Fibroblast of lung (primary cell): Measurements from ENCODE around the gene TAF11L12. TPM values are rescaled to one million over a fixed set of nuclear protein-coding genes. Genes with fewer than 3 reads are reported as not detected.
"Not testable (repeated sequence)": the region's sequence is repeated elsewhere in the genome, so short reads cannot be mapped to it uniquely, and the experiment has no call there.

Experiments used
- DNase-seq, 2 donors: peaks; one replicate each; pipeline versions ENCODE4 v3.0.0 to v3.0.0-alpha.2; 2010; ENCODE audit warnings: low read depth in 2 of 2
- H2AFZ ChIP-seq: 2 replicates; pipeline ENCODE4 v1.5.1; 2012; ENCODE audit warnings: low read length, control low read depth, inconsistent platforms
- H3K27ac ChIP-seq: 2 replicates; pipeline ENCODE4 v1.5.1; 2011; ENCODE audit warnings: low read length, control low read depth; ENCODE audit not compliant: insufficient read depth
- H3K27me3 ChIP-seq: 2 replicates; pipeline ENCODE4 v1.5.1; 2011; ENCODE audit warnings: mild to moderate bottlenecking, low read length; ENCODE audit not compliant: control insufficient read depth, insufficient read depth
- H3K36me3 ChIP-seq: 2 replicates; pipeline ENCODE4 v1.5.1; 2011; ENCODE audit warnings: low read length; ENCODE audit not compliant: control insufficient read depth, insufficient read depth
- H3K4me1 ChIP-seq: 2 replicates; pipeline ENCODE4 v1.5.1; 2011; ENCODE audit warnings: low read length; ENCODE audit not compliant: control insufficient read depth, insufficient read depth; ENCODE audit errors: extremely low read depth
- H3K4me2 ChIP-seq: 2 replicates; pipeline ENCODE4 v1.5.1; 2011; ENCODE audit warnings: low read length, control low read depth; ENCODE audit not compliant: insufficient read depth; ENCODE audit errors: extremely low read depth
- H3K4me3 ChIP-seq, 4 experiments: fragments of 200-600 bp in 1 of 4; sonication (generic) in 1 of 4; replicated peaks in 1 of 4; 2 replicates each; pipeline ENCODE4 v1.5.1; 2011 to 2016; ENCODE audit warnings: low read length in 4 of 4, low read depth in 3 of 4, mild to moderate bottlenecking in 3 of 4, control low read depth in 2 of 4, inconsistent platforms in 1 of 4, mixed read lengths in 1 of 4; ENCODE audit not compliant: insufficient read depth in 1 of 4; ENCODE audit errors: control extremely low read depth in 1 of 4
- H3K79me2 ChIP-seq: 2 replicates; pipeline ENCODE4 v1.5.1; 2012; ENCODE audit warnings: mild to moderate bottlenecking, low read length, inconsistent platforms; ENCODE audit not compliant: control insufficient read depth, insufficient read depth
- H3K9ac ChIP-seq: 2 replicates; pipeline ENCODE4 v1.5.1; 2011; ENCODE audit warnings: mild to moderate bottlenecking, low read length, control low read depth; ENCODE audit not compliant: insufficient read depth
- H3K9me3 ChIP-seq: 2 replicates; pipeline ENCODE4 v1.5.1; 2012; ENCODE audit warnings: low read depth, low read length; ENCODE audit not compliant: control insufficient read depth, insufficient read depth
- H4K20me1 ChIP-seq: 2 replicates; pipeline ENCODE4 v1.5.1; 2011; ENCODE audit warnings: low read length; ENCODE audit not compliant: control insufficient read depth, insufficient read depth; ENCODE audit errors: extremely low read depth
- EZH2 ChIP-seq: IDR thresholded peaks from 2 replicates; pipeline ENCODE4 v1.5.1; 2012; ENCODE audit warnings: low read length, control low read depth, mild to moderate bottlenecking; ENCODE audit errors: missing control alignments
- polyA plus RNA-seq, 2 donors: library from polyadenylated mRNA; depleted of rRNA in 1 of 2; stranded (reverse) in 1 of 2; unstranded in 1 of 2; fragments of >200 nt; gene quantifications; 2 replicates each; pipeline ENCODE4 v1.2.1, GENCODE V29; 2011 to 2012; ENCODE audit warnings: missing spikeins in 1 of 2
- total RNA-seq: library from RNA; depleted of rRNA; stranded (reverse); fragments of >200 nt; gene quantifications from 2 replicates; pipeline ENCODE4 v1.2.1, GENCODE V29; 2014
- TF ChIP-seq, protein P1 (sequence below), 2 donors: IDR thresholded peaks in 1 of 2; conservative IDR thresholded peaks in 1 of 2; 1 replicate in 1 of 2; 2 replicates in 1 of 2; pipeline ENCODE4 v1.5.1; 2011 to 2012; ENCODE audit warnings: low read length in 2 of 2, control low read depth in 1 of 2, inconsistent platforms in 1 of 2, low read depth in 1 of 2, mild to moderate bottlenecking in 1 of 2

Gene TAF11L12
- total and polyA plus RNA-seq, 2 donors (not counting 1 experiment from before 2014, with no cell fraction given): not detected

DNA sequence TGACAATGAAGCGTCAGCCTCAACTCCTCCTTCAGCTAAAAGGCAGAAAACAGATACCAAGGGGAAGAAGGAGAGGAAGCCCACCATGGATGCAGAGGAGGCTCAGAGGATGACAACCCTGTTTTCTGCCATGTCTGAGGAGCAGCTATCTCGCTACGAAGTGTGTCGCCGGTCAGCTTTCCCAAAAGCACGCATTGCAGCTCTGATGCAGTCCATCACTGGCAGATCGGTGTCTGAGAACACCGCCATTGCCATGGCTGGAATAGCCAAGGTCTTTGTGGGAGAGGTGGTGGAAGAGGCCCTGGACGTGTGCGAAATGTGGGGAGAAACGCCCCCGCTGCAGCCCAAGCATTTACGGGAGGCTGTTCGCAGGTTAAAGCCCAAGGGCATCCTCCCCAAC, 5.2 kb upstream of the TAF11L12 start:
- Histone ChIP-seq H3K27ac (no peak overlapping the region), H3K79me2 (no peaks in the 10 kb centered on the region), H3K9me3 (no peaks in the 10 kb centered on the region), H3K4me1 (no peaks in the 10 kb centered on the region), H3K27me3 (no peaks in the 10 kb centered on the region), H3K4me2 (no peak overlapping the region), H3K36me3 (no peaks in the 10 kb centered on the region), H3K9ac (no peak overlapping the region), H2AFZ (no peak overlapping the region), H3K4me3 (no peak overlapping the region), H4K20me1 (no peaks in the 10 kb centered on the region)
- no peak for DNase-seq
- TF ChIP-seq, protein P1, sequence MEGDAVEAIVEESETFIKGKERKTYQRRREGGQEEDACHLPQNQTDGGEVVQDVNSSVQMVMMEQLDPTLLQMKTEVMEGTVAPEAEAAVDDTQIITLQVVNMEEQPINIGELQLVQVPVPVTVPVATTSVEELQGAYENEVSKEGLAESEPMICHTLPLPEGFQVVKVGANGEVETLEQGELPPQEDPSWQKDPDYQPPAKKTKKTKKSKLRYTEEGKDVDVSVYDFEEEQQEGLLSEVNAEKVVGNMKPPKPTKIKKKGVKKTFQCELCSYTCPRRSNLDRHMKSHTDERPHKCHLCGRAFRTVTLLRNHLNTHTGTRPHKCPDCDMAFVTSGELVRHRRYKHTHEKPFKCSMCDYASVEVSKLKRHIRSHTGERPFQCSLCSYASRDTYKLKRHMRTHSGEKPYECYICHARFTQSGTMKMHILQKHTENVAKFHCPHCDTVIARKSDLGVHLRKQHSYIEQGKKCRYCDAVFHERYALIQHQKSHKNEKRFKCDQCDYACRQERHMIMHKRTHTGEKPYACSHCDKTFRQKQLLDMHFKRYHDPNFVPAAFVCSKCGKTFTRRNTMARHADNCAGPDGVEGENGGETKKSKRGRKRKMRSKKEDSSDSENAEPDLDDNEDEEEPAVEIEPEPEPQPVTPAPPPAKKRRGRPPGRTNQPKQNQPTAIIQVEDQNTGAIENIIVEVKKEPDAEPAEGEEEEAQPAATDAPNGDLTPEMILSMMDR (conservative IDR thresholded peaks at IDR 0.05 in 1 of 2, IDR thresholded peaks at IDR 0.05 in 1 of 2; ENCODE audit: low read depth in 1 of 2, low read length in 2 of 2): no peak
- TF ChIP-seq EZH2: no peak

DNA sequence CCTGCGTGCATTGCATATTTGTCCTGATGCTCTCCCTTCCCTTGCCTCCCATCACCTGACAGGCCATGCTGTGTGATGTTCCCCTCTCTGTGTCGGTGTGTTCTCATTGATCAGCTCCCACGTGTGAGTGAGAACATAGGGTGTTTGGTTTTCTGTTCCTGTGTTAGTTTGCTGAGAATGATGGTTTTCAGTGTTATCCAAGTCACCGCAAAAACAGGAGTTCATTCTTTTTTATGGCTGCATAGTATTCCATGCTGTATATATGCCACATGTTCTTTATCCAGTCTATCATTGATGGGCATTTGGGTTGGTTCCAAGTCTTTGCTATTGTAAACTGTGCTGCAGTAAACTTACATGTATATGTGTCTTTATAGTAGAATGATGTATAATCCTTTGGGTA, 2.7 kb upstream of the TAF11L12 start:
- H2AFZ ChIP-seq, H3K9ac ChIP-seq, H3K4me1 ChIP-seq, DNase-seq, H3K27me3 ChIP-seq, H3K4me3 ChIP-seq, H3K36me3 ChIP-seq, H3K27ac ChIP-seq, H3K79me2 ChIP-seq, H3K9me3 ChIP-seq, H4K20me1 ChIP-seq, H3K4me2 ChIP-seq: not testable (repeated sequence)

DNA sequence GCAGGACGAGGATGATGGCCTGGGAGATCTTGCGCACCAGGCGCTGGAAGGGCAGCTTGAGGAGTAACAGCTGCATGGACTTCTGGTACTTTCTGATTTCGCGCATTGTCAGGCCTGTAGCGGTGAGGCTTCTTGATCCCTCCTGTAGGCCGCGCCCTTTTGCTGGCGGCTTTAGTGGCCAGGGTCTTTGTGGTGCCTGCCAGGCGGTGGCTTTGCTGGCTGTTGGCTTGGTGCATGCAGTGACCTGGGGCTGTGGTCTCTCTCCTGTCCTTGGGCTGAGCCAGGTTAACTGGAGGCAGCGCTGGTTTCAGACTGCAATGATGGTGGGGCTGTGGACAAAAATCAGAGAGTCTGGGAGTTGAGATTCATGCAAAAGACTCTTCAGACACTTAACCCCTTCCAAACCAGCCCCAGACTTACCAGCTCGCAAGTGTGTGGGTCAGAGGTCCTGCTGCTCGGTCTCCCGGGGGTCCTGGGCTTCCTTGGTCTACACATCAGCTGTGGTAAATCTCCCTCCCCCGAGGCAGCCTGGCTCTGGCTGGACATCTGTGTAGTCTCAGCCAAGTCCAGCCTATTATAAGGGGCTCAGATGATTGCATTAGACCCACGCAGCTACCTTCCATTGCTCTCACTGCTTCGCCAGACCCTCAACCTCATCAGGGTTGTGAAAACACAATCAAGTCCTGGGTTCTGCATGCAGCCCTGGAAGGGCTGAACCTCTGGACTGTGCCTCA, 4.8 kb downstream of the TAF11L12 start:
- Histone ChIP-seq H3K79me2 (no peaks in the 10 kb centered on the region), H3K9ac (no peak overlapping the region), H3K4me2 (no peak overlapping the region), H3K9me3 (no peaks in the 10 kb centered on the region), H3K27me3 (no peaks in the 10 kb centered on the region), H2AFZ (no peak overlapping the region), H3K4me3 (no peak overlapping the region), H3K4me1 (no peaks in the 10 kb centered on the region), H3K36me3 (no peaks in the 10 kb centered on the region), H3K27ac (no peak overlapping the region), H4K20me1 (no peaks in the 10 kb centered on the region)
- DNase-seq: no peak
- TF ChIP-seq, protein P1 (conservative IDR thresholded peaks at IDR 0.05 in 1 of 2, IDR thresholded peaks at IDR 0.05 in 1 of 2; ENCODE audit: low read depth in 1 of 2, low read length in 2 of 2): no peak
- no peak for TF ChIP-seq EZH2
